ENCODE results near the gene MAGEC1.

The MAGEC1 gene

DNA sequence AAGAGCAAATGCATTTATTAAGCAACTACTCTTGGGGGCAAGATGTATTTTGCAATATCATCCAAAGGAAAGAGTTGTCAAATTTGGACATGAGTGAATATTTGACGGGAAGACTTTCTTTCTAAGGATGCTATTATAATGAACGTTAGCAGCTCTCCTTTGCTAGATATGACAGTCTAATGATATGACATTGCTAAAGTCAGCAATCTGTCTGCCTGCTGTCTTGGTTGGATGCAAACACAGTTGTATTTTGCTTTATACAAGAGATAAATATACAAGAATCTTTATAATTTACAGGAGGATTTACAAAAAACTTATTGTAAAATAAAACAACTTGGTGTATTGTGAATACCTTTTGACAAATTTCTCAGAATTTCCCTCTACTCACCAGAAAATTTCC lies 37.5 kb downstream of the MAGEC1 start:
- no peak for DNase-seq (ENCODE audit: low read depth)
- TF ChIP-seq, protein P1, sequence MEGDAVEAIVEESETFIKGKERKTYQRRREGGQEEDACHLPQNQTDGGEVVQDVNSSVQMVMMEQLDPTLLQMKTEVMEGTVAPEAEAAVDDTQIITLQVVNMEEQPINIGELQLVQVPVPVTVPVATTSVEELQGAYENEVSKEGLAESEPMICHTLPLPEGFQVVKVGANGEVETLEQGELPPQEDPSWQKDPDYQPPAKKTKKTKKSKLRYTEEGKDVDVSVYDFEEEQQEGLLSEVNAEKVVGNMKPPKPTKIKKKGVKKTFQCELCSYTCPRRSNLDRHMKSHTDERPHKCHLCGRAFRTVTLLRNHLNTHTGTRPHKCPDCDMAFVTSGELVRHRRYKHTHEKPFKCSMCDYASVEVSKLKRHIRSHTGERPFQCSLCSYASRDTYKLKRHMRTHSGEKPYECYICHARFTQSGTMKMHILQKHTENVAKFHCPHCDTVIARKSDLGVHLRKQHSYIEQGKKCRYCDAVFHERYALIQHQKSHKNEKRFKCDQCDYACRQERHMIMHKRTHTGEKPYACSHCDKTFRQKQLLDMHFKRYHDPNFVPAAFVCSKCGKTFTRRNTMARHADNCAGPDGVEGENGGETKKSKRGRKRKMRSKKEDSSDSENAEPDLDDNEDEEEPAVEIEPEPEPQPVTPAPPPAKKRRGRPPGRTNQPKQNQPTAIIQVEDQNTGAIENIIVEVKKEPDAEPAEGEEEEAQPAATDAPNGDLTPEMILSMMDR (conservative IDR thresholded peaks at IDR 0.05; ENCODE audit: control insufficient read depth, insufficient read depth, low read depth, low read length), result no peak
- H3K4me3 ChIP-seq (ENCODE audit: control insufficient read depth, low read depth, low read length), result no peak overlapping the region

DNA sequence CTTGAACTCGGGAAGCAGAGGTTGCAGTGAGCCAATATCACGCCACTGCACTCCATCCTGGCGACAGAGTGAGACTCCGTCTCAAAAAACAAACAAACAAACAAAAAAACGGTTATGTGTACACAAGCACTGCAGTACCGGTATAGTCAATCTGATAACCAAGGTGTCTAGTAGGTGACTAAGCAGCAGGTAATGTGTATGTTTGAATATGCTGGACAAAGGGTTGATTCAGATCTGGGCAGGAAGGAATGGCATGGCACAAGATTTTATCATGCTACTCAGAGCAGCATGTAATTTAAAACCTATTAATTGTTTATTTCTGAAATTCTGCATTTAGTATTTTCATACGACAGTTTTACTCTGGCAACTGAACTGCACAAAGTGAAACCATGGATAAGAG lies 41.7 kb downstream of the MAGEC1 start:
- TF ChIP-seq, protein P1 (conservative IDR thresholded peaks at IDR 0.05; ENCODE audit: control insufficient read depth, insufficient read depth, low read depth, low read length), result no peak
- H3K4me3 ChIP-seq (ENCODE audit: control insufficient read depth, low read depth, low read length), result no peak overlapping the region
- DNase-seq (ENCODE audit: low read depth), result no peak

DNA sequence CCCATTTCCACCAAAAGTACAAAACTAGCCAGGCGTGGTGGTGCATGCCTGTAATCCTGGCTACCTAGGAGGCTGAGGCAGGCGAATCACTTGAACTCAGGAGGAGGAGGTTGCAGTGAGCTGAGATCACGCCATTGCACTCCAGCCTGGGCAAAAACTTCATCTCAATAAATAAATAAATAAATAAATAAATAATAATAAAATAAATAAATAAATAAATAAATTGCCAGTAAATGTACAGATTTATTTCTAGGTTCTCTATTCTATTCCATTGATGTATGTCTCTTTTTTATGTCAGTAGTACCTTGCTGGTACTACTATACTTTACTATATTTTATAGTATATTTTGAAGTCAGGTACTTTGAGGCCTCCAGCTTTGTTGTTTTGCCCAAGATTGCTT lies 43.7 kb downstream of the MAGEC1 start:
- no peak for DNase-seq (ENCODE audit: low read depth)
- no peak overlapping the region for H3K4me3 ChIP-seq (ENCODE audit: control insufficient read depth, low read depth, low read length)
- TF ChIP-seq, protein P1 (conservative IDR thresholded peaks at IDR 0.05; ENCODE audit: control insufficient read depth, insufficient read depth, low read depth, low read length), result no peak

DNA sequence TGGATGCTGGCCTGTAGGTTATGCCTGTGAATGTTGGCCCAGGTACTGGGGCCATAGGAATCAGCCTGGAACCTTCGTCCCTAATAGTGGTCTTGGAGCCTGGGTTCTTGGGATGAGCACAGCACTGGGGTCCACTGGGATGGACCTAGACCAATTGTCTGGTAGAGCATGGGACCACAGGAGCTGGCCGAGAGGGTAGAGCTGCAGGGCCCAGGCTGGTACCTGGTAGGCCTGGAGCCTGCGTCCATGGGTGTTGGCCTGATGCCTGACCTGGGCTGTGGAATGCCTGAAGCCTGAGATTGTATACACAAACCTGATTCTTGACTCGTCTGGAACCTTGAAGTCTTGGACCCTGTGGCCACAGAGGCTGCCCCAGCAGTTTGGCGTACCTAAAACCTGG lies 48.9 kb downstream of the MAGEC1 start:
- H3K4me3 ChIP-seq (ENCODE audit: control insufficient read depth, low read depth, low read length), result no peak overlapping the region
- TF ChIP-seq, protein P1 (conservative IDR thresholded peaks at IDR 0.05; ENCODE audit: control insufficient read depth, insufficient read depth, low read depth, low read length), result no peak
- no peak for DNase-seq (ENCODE audit: low read depth)

DNA sequence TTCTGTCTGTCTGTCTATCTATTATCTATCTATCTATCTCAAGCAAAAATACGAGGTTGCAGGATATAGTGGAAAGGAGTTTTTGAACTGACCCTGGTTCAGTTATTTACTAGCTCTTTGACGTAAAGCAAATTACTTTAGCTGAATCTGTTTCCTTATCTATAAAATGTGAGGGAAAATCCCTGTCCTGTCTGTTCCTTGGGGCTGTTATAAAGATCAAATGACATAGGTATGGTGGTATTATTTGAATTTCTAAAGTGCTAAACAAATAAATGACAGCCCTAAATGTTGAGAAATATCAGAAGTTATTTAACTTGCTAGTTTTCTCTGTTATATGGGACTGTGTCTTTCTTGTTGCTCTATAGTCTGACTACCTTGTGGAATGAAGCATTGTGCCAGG lies 55.0 kb downstream of the MAGEC1 start:
- TF ChIP-seq, protein P1 (conservative IDR thresholded peaks at IDR 0.05; ENCODE audit: control insufficient read depth, insufficient read depth, low read depth, low read length), result no peak

More for the DNA sequence above, 55.0 kb downstream of the MAGEC1 start:
- H3K4me3 ChIP-seq (ENCODE audit: control insufficient read depth, low read depth, low read length), result no peak overlapping the region
- DNase-seq (ENCODE audit: low read depth), result no peak

All from fibroblast of mammary gland (primary cell).